NB4 (cell line): ENCODE results near the gene NHLRC4.

ENCODE experiments used
- DNase-seq: peaks from one replicate; pipeline ENCODE4 v3.0.0; 2010; ENCODE audit warnings: low read depth
- H3K4me3 ChIP-seq: one replicate; pipeline ENCODE4 v1.5.1; 2011; ENCODE audit warnings: mild to moderate bottlenecking, low read depth, low read length, moderate library complexity
- CTCF ChIP-seq: IDR thresholded peaks from one replicate; pipeline ENCODE4 v1.5.1; 2012; ENCODE audit warnings: low read depth, low read length
- MYC ChIP-seq: IDR thresholded peaks from 2 replicates; pipeline ENCODE4 v1.6.1; 2011; ENCODE audit warnings: low read depth, low read length
- POLR2A ChIP-seq: IDR thresholded peaks from 2 replicates; pipeline ENCODE4 v1.6.1; 2011; ENCODE audit warnings: mild to moderate bottlenecking; ENCODE audit not compliant: insufficient read length; ENCODE audit errors: extremely low read depth
- TF ChIP-seq, protein P1 (sequence below): IDR thresholded peaks from 2 replicates; pipeline ENCODE4 v1.6.1; 2011; ENCODE audit warnings: low read depth, low read length

The NHLRC4 gene

GRCh38 chr16:521381-522210 lies 45.2 kb upstream of the NHLRC4 start:
- TF ChIP-seq MYC, result no peak
- TF ChIP-seq CTCF, result no peak
- TF ChIP-seq, protein P1, sequence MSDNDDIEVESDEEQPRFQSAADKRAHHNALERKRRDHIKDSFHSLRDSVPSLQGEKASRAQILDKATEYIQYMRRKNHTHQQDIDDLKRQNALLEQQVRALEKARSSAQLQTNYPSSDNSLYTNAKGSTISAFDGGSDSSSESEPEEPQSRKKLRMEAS, result no peak
- no peak for TF ChIP-seq POLR2A
- H3K4me3 ChIP-seq, result no peak overlapping the region

DNA sequence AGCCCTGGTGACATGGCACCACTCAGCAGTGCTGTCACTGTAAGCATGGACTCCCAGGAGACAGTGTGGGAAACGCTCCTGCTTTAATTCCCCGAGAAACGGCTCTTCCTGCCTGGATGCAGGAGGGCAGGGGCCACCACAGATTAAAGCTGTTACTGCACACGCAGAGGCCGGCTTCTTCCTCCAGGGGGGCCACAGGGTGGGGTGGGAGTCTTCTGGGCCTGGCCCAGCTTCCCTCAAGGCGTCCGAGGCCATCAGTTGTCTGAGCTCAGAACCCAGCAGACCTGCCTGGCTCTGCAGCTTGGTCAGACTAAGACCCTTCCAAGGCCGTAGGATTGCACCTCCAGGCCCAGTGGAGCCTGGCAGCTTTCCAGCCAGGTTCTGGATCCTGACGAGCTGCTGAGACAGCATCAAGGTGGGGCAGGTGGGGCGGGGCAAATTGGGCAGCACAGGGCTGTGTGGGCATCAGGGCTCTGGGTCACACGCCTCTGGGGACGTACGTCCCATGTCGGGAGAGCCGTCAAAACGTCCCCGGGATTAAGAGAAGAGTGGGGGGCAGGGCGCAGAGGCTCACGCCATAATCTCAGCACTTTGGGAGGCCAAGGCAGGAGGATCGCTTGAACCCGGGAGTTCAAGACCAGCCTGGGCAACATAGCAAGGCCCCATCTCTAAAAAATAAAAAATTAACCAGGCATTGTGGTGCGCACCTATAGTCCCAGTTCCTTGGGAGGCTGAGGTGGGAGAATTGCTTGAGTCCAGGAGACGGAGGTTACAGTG lies 44.3 kb upstream of the NHLRC4 start:
- TF ChIP-seq POLR2A, result no peak
- TF ChIP-seq MYC, result no peak
- TF ChIP-seq, protein P1, result no peak
- TF ChIP-seq CTCF, result no peak
- no peak overlapping the region for H3K4me3 ChIP-seq
- DNase-seq, result no peak

More at GRCh38 chr16:521381-522210, 45.2 kb upstream of the NHLRC4 start:
- DNase-seq, result no peak

- H3K4me3 ChIP-seq, result no peak overlapping the region
- DNase-seq, result no peak
- TF ChIP-seq CTCF (no peak), POLR2A (no peak), MYC (no peak)
- TF ChIP-seq, protein P1, result no peak
Observed at GRCh38 chr16:523097-523741, 43.6 kb upstream of the NHLRC4 start.

DNA sequence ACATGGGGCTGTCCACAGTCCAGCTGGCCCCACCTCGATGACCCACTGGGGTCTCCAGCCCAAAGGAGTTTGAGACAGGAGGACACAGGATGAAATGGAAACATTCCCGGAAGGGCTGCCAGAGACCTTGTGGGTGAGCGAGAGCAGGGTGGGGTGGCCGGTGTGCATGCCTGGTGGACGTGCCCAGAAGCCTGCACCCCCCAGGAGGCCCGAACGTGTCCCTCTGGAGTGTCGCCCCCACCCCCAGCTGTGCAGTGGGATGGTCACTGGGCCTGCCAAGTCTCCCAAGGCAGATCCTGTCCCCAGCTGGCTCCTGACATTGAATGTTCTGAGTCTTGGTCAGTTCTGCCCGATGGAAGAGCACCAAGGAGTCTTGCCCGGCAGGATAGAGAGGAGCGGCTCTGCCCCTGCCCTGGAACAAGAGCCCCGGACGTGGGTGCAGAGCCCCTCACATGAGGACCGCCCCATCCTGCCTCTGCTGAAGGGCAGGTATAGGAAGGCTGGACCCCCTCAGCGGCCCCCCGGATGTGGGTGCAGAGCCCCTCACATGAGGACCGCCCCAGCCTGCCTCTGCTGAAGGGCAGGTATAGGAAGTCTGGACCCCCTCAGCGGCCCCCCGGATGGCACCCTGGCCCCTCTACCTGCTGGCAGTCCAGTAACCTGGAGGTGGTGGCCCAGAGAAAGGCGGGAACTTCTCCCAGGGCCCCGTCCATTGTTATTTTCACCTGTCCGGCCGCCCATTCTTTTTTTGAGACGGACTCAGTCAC lies 42.3 kb upstream of the NHLRC4 start:
- no peak overlapping the region for H3K4me3 ChIP-seq
- DNase-seq, result no peak
- TF ChIP-seq POLR2A (no peak), MYC (no peak), CTCF (no peak)
- TF ChIP-seq, protein P1, result no peak

DNA sequence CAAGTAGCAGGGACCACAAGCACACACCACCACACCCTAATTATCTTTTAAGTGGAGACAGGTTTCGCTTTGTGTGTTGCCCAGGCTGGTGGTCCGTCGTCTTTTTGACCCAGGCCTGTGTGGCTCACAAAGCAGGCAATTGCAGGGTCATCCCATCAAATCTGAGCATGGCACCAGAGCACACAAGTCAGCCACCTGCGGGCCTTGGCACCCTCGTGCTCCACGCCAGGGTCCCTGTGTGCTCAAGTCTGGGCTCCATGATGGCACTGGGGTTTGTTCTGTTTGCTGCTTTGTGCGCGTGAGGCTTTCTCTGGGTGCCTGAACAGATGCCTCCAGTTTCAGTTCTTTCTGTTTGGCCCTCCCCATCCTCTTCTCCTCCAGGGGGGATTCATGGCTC lies 41.7 kb upstream of the NHLRC4 start:
- DNase-seq, result no peak
- TF ChIP-seq, protein P1, result no peak
- TF ChIP-seq MYC (no peak), POLR2A (no peak), CTCF (no peak)
- H3K4me3 ChIP-seq, result no peak overlapping the region
